Measurements from ENCODE around the gene RNF4.

The RNF4 gene

GRCh38 chr4:2437475-2438215, 31.3 kb upstream of the RNF4 start:
- DNase-seq (ENCODE audit: low spot score), result no peak

- DNase-seq (ENCODE audit: low spot score), result no peak
These were observed 29.8 kb upstream of the RNF4 start for GRCh38 chr4:2438822-2439718.

DNA sequence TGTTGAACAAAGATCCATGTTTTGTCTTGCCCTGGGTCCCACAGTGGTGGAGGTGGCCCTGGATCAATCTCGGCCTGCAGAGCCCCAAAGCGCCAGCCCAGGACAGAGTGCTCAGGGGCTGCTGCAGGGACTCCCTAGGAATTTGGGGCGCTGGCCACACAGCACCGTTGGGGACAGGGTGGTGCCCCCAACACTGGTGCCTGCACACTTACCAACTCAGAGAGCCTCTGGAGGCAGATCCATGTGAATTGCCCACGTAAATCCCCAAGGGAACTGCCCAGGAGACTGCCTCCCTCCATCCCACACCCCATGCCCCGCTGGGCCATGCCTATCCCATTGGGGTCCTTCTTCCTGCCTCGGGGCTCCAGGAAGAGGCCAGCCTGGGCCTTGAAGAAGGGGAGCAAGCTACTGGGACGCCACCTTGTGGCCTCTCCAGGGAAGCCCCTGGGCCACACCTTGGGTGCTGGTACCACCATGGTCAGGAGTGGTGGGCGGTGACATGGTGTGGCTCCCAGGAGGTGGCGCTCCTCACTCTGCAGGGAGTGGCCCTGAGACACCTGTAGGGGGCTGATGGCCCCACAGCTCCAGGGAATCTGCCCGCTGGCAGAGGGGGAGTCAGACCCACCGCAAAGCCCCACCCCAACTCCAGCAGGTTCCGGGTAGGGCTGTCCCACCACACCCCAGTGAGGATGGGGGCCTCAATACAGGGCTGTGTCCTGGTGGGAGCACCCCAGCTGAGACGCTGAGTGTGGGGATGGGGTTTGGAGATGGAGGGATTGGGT, 27.3 kb upstream of the RNF4 start:
- DNase-seq (ENCODE audit: low spot score), result peak; percentile 64

DNA sequence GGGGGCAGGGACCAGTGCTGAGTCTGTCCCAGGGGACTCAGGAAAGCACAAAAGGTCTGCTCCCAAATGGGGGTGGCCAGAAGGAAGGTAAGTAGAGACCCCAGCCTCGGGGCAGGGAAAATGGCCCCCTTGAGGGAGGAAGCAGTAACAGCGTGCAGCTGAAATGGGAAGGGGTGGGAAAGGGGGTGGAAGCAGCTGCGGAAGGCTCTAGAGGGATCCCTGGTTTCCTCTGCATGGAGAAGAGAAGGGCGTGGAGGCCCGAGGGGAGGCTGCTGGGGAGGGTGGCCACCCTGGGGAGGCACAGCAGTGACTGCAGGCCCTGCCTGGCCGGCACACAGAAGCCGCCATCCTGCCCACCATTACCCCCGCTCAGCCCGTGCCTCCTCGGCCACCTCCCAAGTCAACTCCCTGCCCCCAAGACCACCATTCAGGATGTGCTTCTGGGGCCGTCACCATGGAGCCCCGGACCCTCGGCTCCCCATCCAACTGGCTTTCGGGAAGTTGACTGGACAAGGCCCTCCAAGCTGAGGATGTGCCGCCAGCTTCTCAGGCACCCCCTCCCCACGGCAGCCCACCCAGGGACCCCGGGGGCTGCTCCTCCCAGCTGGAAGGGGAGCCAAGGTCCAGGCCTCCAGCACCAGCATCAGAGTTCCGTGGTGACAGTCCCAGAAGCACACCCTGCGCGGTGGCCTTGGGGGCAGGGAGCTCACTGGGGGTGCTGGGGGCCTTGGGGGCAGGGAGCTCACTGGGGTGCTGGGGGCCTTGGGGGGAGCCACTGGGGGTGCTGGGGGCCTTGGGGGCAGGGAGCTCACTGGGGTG, 26.5 kb upstream of the RNF4 start:
- DNase-seq (ENCODE audit: low spot score), result no peak

GRCh38 chr4:2443061-2443730, 25.7 kb upstream of the RNF4 start:
- no peak for DNase-seq (ENCODE audit: low spot score)

DNA sequence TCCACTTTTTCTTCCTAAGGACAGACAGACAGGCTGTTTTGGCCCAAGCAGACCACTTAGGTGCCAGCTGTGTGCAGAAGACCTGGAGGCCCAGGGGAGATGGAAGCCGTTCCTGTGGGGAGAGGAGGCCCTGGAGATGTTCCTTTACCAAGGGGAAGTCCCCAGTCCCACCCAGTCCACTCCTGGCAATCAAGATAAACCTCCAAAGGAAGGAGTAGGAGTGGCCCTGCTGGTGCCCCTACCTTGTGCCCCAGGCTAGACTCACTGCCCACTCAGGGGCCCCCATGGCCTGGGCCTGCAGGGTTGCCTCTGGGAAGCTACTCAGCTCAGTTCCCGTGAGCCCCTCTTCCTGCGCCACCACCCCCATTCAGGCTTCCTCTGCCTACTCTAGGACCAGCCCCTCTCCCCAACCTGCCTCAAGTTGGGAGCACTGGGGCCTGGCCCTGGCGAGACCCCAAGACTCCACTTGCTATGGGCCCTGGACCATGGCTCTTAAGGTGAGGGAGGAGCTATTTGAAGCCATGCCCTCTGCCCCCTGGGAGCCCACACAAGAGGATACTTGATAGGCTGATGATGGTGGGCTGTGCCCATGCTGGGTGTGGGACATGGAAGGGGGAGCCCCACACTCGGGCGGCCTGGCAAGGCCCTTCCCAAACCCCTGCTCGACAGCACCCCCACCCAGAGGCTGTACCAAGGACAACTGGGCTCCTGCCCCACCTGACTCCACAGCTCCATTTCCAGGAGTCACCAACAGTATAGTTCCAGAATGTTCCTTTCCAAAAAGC, 24.8 kb upstream of the RNF4 start:
- no peak for DNase-seq (ENCODE audit: low spot score)

GRCh38 chr4:2445130-2445529, 23.8 kb upstream of the RNF4 start:
- DNase-seq (ENCODE audit: low spot score), result no peak

DNA sequence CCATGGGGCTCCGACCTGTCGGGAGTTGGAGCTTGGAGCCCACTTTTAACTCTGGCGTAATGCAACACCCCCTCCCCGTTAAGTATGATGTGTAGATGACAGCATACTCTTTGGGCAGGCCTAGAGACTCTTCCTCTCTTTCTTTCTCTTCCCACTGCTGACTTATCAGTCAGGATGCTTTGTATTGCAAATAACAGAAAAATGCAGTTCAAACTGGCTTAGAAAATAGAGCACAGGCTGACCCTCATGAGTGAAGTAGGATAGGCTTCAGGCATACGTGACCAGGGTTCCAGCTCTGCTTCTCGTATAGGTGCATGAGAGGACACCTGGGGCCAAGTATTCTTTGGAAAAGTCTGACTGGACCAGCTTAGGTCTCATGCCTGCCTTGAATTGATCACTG, 23.3 kb upstream of the RNF4 start:
- DNase-seq (ENCODE audit: low spot score), result no peak

DNA sequence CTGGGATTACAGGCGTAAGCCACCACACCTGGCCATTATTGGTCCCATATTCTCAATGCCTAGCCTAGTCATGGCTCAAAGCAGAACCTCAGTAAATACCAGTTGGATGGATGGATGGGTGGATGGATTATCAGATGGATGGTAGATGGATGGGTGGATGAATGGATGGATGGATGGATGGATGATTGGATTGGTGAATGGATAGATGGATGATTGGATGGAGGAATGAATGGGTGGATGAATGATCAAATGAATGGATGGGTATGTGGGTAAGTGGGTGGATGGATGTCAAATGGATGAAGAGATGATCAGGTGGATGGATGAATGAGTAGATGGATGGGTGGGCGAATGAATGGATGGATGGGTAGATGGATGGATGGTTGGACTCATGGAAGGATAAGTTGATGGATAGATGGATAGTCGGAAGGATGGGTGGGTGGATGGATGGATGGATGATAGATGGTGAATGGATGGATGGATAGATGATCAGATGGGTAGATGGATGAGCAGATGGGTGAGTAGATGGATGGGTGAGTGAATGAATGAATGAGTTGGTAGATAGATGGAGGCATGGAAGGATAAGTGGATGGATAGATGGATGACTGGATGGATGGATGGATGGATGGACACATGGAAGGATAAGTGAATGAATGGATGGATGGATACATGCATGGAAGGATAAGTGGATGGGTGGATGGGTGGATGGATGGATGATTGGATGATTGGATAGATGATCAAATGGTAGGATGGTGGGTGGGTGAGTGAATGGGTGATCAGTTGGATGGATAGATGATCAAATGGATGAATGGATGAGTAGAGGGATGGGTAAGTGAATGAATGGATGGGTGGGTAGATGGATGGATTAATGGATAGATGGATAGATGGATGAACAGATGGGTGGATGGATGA, 22.0 kb upstream of the RNF4 start:
- DNase-seq (ENCODE audit: low spot score), result no peak

DNA sequence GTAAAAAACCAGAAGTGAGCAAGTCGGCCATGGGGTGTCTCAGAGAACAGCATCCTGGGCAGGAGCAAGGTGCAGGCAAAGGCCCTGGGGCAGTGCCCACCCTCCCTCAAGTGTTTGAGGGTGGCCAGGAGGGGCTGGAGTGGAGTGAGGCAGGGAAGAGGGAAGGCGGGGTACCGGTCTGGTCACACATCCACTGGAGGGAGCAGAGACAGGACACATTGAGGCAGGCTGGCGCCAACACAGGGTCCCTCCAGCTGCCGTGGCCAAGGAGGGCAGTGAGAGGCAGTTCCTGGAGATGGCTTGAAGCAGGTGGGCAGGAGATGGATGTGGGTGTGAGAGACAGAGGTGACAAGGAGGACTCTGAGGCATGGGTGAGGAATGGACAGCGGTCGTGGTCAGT, 20.3 kb upstream of the RNF4 start:
- no peak for DNase-seq (ENCODE audit: low spot score)

DNA sequence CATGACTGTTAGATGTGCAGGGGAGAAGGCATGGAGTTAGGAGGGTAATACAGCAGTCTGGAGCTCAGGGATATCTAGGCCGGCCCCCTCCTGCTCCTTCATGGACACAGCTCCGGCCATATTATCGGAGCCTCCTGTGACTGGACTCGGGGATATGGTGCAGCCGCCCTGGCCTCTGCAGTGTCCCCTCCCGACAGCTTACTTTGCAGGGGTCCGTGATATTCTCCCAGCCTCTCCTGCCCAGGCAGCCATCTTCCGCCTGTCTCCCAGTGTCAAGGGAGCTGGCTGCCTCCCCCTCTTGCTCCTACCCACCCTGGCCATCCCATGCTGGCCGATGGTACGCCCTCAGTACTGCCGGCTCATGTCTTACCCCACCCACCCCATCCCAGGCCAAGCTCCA, 19.9 kb upstream of the RNF4 start:
- no peak for DNase-seq (ENCODE audit: low spot score)

DNA sequence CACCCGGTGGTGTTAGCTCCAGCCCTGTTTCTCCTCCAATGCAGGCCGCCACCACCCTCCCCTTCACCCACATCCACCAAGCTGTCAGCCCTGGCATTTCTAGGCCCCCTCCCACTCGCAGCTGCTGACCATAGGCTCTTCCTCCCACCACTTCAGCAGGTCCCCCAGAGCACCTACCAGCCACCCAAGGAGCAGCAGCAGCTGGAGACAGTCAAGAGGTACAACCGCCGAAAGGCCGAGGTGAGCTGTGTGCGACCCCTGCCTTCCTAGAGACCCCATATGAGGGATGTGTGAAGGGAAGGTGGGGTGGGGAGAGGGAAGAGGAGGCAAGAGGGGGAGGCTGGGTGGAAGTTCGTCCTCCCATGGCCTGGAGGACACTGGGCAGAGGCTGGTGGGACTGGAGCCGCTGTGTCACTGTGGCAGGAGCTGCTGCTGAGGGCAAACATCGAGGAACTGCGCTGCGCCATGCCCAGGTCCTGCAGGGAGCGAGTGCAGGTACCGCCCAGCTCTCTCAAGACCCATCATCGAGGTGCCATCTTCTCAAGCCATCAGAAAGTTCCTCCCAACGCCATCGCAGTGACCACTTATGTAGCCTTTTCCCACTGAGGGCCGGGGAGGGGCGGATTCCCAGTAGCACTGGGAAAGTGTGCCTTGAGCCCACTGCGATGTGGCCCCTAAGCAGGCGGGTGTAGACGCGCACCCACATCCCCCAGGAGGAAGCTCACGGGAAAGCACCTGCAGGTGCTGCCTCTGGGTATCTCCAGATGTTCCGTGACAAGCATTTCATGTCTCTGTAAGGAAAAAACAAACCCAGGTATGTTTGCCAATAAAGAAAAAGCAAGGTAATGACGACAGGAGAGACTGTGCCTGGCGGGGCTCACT, 19.2 kb upstream of the RNF4 start:
- no peak for DNase-seq (ENCODE audit: low spot score)

DNA sequence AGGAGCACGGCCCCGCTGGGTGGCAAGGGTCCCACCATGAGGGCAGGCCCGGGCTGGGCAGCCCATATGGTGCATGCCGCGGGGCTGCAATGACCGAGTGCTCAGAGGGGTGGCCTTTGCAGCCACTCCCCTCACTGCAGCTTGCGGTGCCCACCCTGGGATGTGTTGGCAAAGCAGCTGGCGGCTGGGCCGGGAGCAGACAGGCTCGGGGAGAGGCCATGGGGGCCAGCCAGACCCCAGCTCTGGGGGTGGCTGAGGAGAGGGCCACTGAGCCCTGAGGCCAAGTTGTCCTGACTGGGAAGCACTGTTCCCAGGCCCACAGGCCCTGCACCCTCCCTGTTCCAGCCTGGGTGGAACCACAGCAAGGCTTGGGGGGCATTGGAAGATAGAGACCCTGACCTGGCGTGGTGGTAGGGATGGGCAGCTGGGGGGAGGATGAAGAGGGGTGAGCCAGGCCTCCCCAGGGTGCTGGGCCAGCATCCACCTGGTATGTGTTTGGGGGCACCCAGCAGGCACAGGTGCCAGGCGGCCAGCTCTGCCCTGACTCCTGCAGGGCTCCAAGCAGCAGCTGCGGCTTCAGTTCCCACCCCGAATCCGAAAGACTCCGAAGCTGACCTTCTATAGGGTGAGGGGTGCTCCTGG, 18.4 kb upstream of the RNF4 start:
- DNase-seq (ENCODE audit: low spot score), result no peak

DNA sequence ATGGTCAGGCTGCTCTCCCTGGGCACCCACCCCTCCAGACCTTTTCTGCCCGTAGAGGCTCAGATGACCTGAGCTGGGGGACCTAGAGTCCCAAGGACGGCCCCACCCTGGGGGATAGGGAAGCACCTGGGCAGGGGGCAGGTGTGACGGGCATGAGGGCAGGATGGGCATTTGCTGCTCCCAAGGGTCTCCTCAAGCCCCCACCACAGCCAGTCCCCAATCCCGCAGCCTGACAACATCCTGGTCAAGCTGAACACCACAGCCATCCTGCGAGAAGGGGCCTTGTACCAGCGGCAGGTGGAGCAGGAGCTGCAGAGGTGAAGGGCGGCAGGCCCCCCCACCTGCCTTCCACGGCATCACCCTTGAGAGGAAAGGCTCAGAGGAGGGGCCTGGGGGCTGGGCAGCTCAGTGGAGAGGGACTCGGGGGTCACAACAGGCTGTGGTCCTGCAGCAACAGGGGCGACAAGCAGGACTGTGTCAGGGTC, 17.8 kb upstream of the RNF4 start:
- DNase-seq (ENCODE audit: low spot score), result no peak

- no peak for DNase-seq (ENCODE audit: low spot score)
These were observed 16.8 kb upstream of the RNF4 start for GRCh38 chr4:2451821-2452785.

Data from SK-N-DZ (cell line).